Right atrium auricular region (tissue), 2 donors: ENCODE measurements around the gene SRRD. TPM values are rescaled to one million over a fixed set of nuclear protein-coding genes. Genes with fewer than 3 reads are reported as not detected.

Experiments
- DNase-seq: peaks from one replicate; pipeline ENCODE4 v3.0.0-alpha.2; 2019; ENCODE audit warnings: low spot score
- H3K27ac ChIP-seq, 2 donors: fragments of 200-600 bp; sonication (generic); 1 replicate in 1 of 2; 2 replicates in 1 of 2; pipeline ENCODE4 v1.5.1; 2016 to 2019
- H3K27me3 ChIP-seq, 2 donors: fragments of 200-600 bp; sonication (generic); one replicate each; pipeline versions ENCODE4 v1.5.1 to v1.6.0; 2017 to 2019
- H3K36me3 ChIP-seq: fragments of 200-600 bp; sonication (generic); one replicate; pipeline ENCODE4 v1.5.1; 2016
- H3K4me1 ChIP-seq, 2 donors: fragments of 200-600 bp; sonication (generic); one replicate each; pipeline versions ENCODE4 v1.5.1 to v1.6.0; 2017 to 2019
- H3K4me3 ChIP-seq, 2 donors: fragments of 200-600 bp; sonication (generic); 1 replicate in 1 of 2; 2 replicates in 1 of 2; pipeline ENCODE4 v1.5.1; 2017 to 2019; ENCODE audit warnings: mild to moderate bottlenecking in 1 of 2, moderate library complexity in 1 of 2
- H3K9me3 ChIP-seq, 2 donors: fragments of 200-600 bp; sonication (generic); one replicate each; pipeline ENCODE4 v1.5.1; 2019
- total RNA-seq, 2 donors: library from RNA; depleted of rRNA; stranded (reverse); fragments of >200 nt; gene quantifications; one replicate each; pipeline ENCODE4 v1.1.0, GENCODE V29; 2016
- TF ChIP-seq, protein P1 (sequence below), 2 donors: fragments of 200-600 bp; sonication (generic); IDR thresholded peaks; one replicate each; pipeline ENCODE4 v1.5.1; 2019; ENCODE audit warnings: antibody characterized with exemption in 2 of 2

SRRD gene
- total RNA-seq, 2 donors from 2014 or later: 20.4 to 25.0 TPM

GRCh38 chr22:26439559-26439958 lies 44.1 kb upstream of the SRRD start:
- TF ChIP-seq, protein P1, sequence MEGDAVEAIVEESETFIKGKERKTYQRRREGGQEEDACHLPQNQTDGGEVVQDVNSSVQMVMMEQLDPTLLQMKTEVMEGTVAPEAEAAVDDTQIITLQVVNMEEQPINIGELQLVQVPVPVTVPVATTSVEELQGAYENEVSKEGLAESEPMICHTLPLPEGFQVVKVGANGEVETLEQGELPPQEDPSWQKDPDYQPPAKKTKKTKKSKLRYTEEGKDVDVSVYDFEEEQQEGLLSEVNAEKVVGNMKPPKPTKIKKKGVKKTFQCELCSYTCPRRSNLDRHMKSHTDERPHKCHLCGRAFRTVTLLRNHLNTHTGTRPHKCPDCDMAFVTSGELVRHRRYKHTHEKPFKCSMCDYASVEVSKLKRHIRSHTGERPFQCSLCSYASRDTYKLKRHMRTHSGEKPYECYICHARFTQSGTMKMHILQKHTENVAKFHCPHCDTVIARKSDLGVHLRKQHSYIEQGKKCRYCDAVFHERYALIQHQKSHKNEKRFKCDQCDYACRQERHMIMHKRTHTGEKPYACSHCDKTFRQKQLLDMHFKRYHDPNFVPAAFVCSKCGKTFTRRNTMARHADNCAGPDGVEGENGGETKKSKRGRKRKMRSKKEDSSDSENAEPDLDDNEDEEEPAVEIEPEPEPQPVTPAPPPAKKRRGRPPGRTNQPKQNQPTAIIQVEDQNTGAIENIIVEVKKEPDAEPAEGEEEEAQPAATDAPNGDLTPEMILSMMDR (IDR thresholded peaks at IDR 0.05): no peak
- Histone ChIP-seq H3K4me1 (no peaks in the 10 kb centered on the region), H3K4me3 (no peak overlapping the region), H3K27me3 (no peaks in the 10 kb centered on the region), H3K27ac (no peak overlapping the region), H3K36me3 (no peaks in the 10 kb centered on the region), H3K9me3 (no peaks in the 10 kb centered on the region)
- DNase-seq: no peak

- Histone ChIP-seq H3K4me3 (no peak overlapping the region), H3K27ac (no peak overlapping the region), H3K27me3 (no peaks in the 10 kb centered on the region), H3K9me3 (no peaks in the 10 kb centered on the region), H3K4me1 (no peaks in the 10 kb centered on the region), H3K36me3 (no peaks in the 10 kb centered on the region)
- no peak for DNase-seq
- TF ChIP-seq, protein P1 (IDR thresholded peaks at IDR 0.05): no peak
Measured at GRCh38 chr22:26442086-26442756, 41.5 kb upstream of the SRRD start.

- DNase-seq: no peak
- H3K36me3 ChIP-seq: no peaks in the 10 kb centered on the region
Measured at GRCh38 chr22:26443901-26444690, 39.6 kb upstream of the SRRD start.

GRCh38 chr22:26444777-26445176 lies 38.9 kb upstream of the SRRD start:
- H3K27ac ChIP-seq: no peak overlapping the region
- H3K27me3 ChIP-seq: no peaks in the 10 kb centered on the region
- H3K36me3 ChIP-seq: no peaks in the 10 kb centered on the region
- TF ChIP-seq, protein P1 (IDR thresholded peaks at IDR 0.05): no peak
- no peak overlapping the region for H3K4me3 ChIP-seq
- peaks cover 0 to 9% of the 10 kb centered on the region in 2 donors for H3K4me1 ChIP-seq
- no peak for DNase-seq
- no peaks in the 10 kb centered on the region for H3K9me3 ChIP-seq

More at GRCh38 chr22:26443901-26444690, 39.6 kb upstream of the SRRD start:
- H3K27ac ChIP-seq: no peak overlapping the region
- TF ChIP-seq, protein P1 (IDR thresholded peaks at IDR 0.05): no peak
- peaks cover 0 to 9% of the 10 kb centered on the region in 2 donors for H3K4me1 ChIP-seq
- H3K9me3 ChIP-seq: no peaks in the 10 kb centered on the region
- H3K4me3 ChIP-seq: no peak overlapping the region
- H3K27me3 ChIP-seq: no peaks in the 10 kb centered on the region

- no peaks in the 10 kb centered on the region for H3K27me3 ChIP-seq
- peaks cover 3% of the 10 kb centered on the region for H3K36me3 ChIP-seq
- DNase-seq: no peak
- H3K4me1 ChIP-seq: peaks cover 0 to 9% of the 10 kb centered on the region in 2 donors
- TF ChIP-seq, protein P1 (IDR thresholded peaks at IDR 0.05): no peak
- no peak overlapping the region for H3K4me3 ChIP-seq
- H3K27ac ChIP-seq: no peak overlapping the region
- H3K9me3 ChIP-seq: no peaks in the 10 kb centered on the region
Measured at GRCh38 chr22:26445577-26446275, 38.0 kb upstream of the SRRD start.
